22Rv1 (cell line): Measurements from ENCODE around the gene SUCO.

Source experiments
- ZFX ChIP-seq: fragments of 450-650 bp; IDR thresholded peaks from 2 replicates; pipeline ENCODE4 v1.6.1; 2017; ENCODE audit warnings: antibody characterized with exemption, borderline replicate concordance
- TF ChIP-seq, protein P1 (sequence below): fragments of 450-650 bp; IDR thresholded peaks from 2 replicates; pipeline ENCODE4 v1.5.1; 2017; ENCODE audit warnings: mild to moderate bottlenecking

- TF ChIP-seq, protein P1, sequence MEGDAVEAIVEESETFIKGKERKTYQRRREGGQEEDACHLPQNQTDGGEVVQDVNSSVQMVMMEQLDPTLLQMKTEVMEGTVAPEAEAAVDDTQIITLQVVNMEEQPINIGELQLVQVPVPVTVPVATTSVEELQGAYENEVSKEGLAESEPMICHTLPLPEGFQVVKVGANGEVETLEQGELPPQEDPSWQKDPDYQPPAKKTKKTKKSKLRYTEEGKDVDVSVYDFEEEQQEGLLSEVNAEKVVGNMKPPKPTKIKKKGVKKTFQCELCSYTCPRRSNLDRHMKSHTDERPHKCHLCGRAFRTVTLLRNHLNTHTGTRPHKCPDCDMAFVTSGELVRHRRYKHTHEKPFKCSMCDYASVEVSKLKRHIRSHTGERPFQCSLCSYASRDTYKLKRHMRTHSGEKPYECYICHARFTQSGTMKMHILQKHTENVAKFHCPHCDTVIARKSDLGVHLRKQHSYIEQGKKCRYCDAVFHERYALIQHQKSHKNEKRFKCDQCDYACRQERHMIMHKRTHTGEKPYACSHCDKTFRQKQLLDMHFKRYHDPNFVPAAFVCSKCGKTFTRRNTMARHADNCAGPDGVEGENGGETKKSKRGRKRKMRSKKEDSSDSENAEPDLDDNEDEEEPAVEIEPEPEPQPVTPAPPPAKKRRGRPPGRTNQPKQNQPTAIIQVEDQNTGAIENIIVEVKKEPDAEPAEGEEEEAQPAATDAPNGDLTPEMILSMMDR = no peak
- no peak for TF ChIP-seq ZFX
Measured at GRCh38 chr1:172561252-172561651, 28.3 kb downstream of the SUCO start.
